ENCODE measurements around the gene TLCD3B. TPM values are rescaled to one million over a fixed set of nuclear protein-coding genes. Genes with fewer than 3 reads are reported as not detected.

TLCD3B gene
- total and polyA plus RNA-seq, 2 of the 4 experiments (the other 2 are of a cell fraction), result 0.19 TPM; not detected in 1

DNA sequence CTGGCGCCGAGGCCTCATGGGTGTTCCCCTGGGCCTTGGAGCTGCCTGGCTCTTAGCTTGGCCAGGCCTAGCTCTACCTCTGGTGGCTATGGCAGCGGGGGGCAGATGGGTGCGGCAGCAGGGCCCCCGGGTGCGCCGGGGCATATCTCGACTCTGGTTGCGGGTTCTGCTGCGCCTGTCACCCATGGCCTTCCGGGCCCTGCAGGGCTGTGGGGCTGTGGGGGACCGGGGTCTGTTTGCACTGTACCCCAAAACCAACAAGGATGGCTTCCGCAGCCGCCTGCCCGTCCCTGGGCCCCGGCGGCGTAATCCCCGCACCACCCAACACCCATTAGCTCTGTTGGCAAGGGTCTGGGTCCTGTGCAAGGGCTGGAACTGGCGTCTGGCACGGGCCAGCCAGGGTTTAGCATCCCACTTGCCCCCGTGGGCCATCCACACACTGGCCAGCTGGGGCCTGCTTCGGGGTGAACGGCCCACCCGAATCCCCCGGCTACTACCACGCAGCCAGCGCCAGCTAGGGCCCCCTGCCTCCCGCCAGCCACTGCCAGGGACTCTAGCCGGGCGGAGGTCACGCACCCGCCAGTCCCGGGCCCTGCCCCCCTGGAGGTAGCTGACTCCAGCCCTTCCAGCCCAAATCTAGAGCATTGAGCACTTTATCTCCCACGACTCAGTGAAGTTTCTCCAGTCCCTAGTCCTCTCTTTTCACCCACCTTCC is 43.5 kb downstream of the TLCD3B start:
- Histone ChIP-seq H3K14ac (replicated peaks; ENCODE audit: low read depth, low read length) (no peak overlapping the region), H3K9me1 (ENCODE audit: insufficient read depth, low read length) (no peaks in the 10 kb centered on the region), H4K5ac (ENCODE audit: low read depth, low read length) (no peak overlapping the region), H3K4me1 (ENCODE audit: control insufficient read depth, insufficient read depth, low read length) (no peaks in the 10 kb centered on the region), H4K8ac (ENCODE audit: low read depth in 2 of 2, low read length in 2 of 2) (no peak overlapping the region), H3K56ac (ENCODE audit: extremely low read depth, insufficient read depth, low read length) (no peak overlapping the region), H3K79me1 (ENCODE audit: low read depth in 1 of 2, low read length in 2 of 2) (peaks cover 0 to 9% of the 10 kb centered on the region in 2 experiments; a peak in 1 of 4 replicates), H3K18ac (ENCODE audit: low read depth, low read length) (no peak overlapping the region), H3K9ac (ENCODE audit: low read depth, low read length) (no peak overlapping the region), H2AK9ac (replicated peaks; ENCODE audit: low read depth, low read length, poor library complexity) (no peak overlapping the region), H3K4ac (ENCODE audit: low read depth, low read length) (no peak overlapping the region), H2AFZ (replicated peaks; ENCODE audit: low read length, poor library complexity) (peak overlapping the region; percentile 33), H2BK120ac (ENCODE audit: low read depth, low read length) (no peak overlapping the region), H3K4me3 (ENCODE audit: insufficient read depth, low read depth, low read length) (no peak overlapping the region), H2BK20ac (ENCODE audit: low read depth, low read length) (no peak overlapping the region), H3K9me3 (ENCODE audit: control insufficient read depth, insufficient read depth, low read length) (no peaks in the 10 kb centered on the region), H2AK5ac (ENCODE audit: low read depth, low read length) (no peak overlapping the region), H3K36me3 (ENCODE audit: control insufficient read depth, insufficient read depth, low read length) (peaks cover 75% of the 10 kb centered on the region), H2BK15ac (ENCODE audit: low read depth, low read length) (no peak overlapping the region), H2BK5ac (ENCODE audit: low read depth, low read length, poor library complexity, severe bottlenecking) (no peak overlapping the region), H3K27ac (ENCODE audit: insufficient read depth, low read length) (no peak overlapping the region), H3K23ac (ENCODE audit: low read depth, low read length) (no peak overlapping the region), H4K91ac (ENCODE audit: insufficient read depth, low read depth, low read length) (no peak overlapping the region), H4K20me1 (ENCODE audit: insufficient read depth, low read length) (no peaks in the 10 kb centered on the region; the same call in 1 of the 2 replicates), H3K27me3 (ENCODE audit: control insufficient read depth, insufficient read depth, low read length) (no peaks in the 10 kb centered on the region), H3K4me2 (ENCODE audit: low read depth, low read length) (no peak overlapping the region)
- 92% methylated on average over 22 of the region's 35 CpGs; no CpG with 5 or more reads in 1 of the 2 experiments for WGBS, 2 experiments (ENCODE audit: extremely low coverage in 2 of 2, insufficient read length in 1 of 2)
- ChIA-PET CTCF (no interaction called here), POLR2A (ENCODE audit: unreplicated experiment) (no interaction called here)
- TF ChIP-seq MAFK (IDR thresholded peaks at IDR 0.05; ENCODE audit: low read depth, low read length) (no peak), NFE2L2 (IDR thresholded peaks at IDR 0.05; ENCODE audit: low read depth, low read length) (no peak), RAD21 (IDR thresholded peaks at IDR 0.05; ENCODE audit: low read length) (no peak), MXI1 (IDR thresholded peaks at IDR 0.05; ENCODE audit: borderline replicate concordance, low read depth, low read length) (no peak), MAZ (IDR thresholded peaks at IDR 0.05; ENCODE audit: borderline replicate concordance, low read depth, low read length) (no peak), CHD1 (IDR thresholded peaks at IDR 0.05; ENCODE audit: low read depth, low read length) (no peak), SMC3 (IDR thresholded peaks at IDR 0.05; ENCODE audit: low read depth, low read length) (no peak), POLR2A (IDR thresholded peaks at IDR 0.05; ENCODE audit: low read depth, low read length) (no peak), RCOR1 (IDR thresholded peaks at IDR 0.05; ENCODE audit: insufficient replicate concordance, low read length) (no peak), RFX5 (IDR thresholded peaks at IDR 0.05; ENCODE audit: low read depth, low read length) (no peak), FOS (IDR thresholded peaks at IDR 0.05; ENCODE audit: low read depth, low read length) (no peak), CEBPB (IDR thresholded peaks at IDR 0.05; ENCODE audit: low read depth, low read length) (no peak)
- TF ChIP-seq, protein P1, sequence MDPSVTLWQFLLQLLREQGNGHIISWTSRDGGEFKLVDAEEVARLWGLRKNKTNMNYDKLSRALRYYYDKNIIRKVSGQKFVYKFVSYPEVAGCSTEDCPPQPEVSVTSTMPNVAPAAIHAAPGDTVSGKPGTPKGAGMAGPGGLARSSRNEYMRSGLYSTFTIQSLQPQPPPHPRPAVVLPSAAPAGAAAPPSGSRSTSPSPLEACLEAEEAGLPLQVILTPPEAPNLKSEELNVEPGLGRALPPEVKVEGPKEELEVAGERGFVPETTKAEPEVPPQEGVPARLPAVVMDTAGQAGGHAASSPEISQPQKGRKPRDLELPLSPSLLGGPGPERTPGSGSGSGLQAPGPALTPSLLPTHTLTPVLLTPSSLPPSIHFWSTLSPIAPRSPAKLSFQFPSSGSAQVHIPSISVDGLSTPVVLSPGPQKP (IDR thresholded peaks at IDR 0.05; ENCODE audit: borderline replicate concordance, low read depth, low read length), result no peak
- TF ChIP-seq, protein P2, sequence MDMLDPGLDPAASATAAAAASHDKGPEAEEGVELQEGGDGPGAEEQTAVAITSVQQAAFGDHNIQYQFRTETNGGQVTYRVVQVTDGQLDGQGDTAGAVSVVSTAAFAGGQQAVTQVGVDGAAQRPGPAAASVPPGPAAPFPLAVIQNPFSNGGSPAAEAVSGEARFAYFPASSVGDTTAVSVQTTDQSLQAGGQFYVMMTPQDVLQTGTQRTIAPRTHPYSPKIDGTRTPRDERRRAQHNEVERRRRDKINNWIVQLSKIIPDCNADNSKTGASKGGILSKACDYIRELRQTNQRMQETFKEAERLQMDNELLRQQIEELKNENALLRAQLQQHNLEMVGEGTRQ (IDR thresholded peaks at IDR 0.05; ENCODE audit: low read depth, low read length), result no peak
- in situ Hi-C loops (cut with MboI; ENCODE audit: low sequenced_read_pairs), result no loop called here
- ATAC-seq (ENCODE audit: low read depth) (no peak), DNase-seq (no peak)
- dilution Hi-C loops (cut with HindIII; ENCODE audit: low sequenced_read_pairs, unreplicated experiment), result no loop called here
- BruUV-seq (replicated peaks), result no TSS peak
- intact Hi-C loops (cut with micrococcal nuclease), result no loop called here
